Measurements from ENCODE around the gene CLTCL1.

CLTCL1 gene

DNA sequence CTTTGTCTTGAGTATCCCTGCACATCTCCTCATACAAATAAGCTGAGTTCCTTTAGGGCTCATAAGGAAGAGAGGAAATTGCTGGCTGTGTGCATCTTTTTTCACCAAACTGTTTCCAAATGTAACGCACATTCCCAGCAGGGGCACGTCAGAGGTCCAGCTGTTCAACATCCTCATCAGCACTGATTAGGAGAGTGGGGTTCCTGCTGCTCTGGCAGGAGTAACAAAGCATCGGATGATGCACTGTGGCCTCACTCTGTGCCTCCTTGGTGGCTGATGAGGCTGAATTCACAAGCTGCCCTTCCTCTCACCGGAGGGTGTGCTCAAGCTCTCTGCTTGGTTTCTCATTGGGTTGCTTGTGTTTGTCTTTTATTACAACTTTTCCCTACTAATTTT lies 77.4 kb downstream of the CLTCL1 start:
- DNase-seq (ENCODE audit: low spot score) = no peak
- TF ChIP-seq, protein P1, sequence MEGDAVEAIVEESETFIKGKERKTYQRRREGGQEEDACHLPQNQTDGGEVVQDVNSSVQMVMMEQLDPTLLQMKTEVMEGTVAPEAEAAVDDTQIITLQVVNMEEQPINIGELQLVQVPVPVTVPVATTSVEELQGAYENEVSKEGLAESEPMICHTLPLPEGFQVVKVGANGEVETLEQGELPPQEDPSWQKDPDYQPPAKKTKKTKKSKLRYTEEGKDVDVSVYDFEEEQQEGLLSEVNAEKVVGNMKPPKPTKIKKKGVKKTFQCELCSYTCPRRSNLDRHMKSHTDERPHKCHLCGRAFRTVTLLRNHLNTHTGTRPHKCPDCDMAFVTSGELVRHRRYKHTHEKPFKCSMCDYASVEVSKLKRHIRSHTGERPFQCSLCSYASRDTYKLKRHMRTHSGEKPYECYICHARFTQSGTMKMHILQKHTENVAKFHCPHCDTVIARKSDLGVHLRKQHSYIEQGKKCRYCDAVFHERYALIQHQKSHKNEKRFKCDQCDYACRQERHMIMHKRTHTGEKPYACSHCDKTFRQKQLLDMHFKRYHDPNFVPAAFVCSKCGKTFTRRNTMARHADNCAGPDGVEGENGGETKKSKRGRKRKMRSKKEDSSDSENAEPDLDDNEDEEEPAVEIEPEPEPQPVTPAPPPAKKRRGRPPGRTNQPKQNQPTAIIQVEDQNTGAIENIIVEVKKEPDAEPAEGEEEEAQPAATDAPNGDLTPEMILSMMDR (IDR thresholded peaks at IDR 0.05; ENCODE audit: borderline replicate concordance, control extremely low read depth, extremely low read depth, insufficient read depth, missing control alignments) = no peak
- in situ Hi-C loops (cut with MboI; ENCODE audit: low sequenced_read_pairs, unreplicated experiment) = no loop called here

DNA sequence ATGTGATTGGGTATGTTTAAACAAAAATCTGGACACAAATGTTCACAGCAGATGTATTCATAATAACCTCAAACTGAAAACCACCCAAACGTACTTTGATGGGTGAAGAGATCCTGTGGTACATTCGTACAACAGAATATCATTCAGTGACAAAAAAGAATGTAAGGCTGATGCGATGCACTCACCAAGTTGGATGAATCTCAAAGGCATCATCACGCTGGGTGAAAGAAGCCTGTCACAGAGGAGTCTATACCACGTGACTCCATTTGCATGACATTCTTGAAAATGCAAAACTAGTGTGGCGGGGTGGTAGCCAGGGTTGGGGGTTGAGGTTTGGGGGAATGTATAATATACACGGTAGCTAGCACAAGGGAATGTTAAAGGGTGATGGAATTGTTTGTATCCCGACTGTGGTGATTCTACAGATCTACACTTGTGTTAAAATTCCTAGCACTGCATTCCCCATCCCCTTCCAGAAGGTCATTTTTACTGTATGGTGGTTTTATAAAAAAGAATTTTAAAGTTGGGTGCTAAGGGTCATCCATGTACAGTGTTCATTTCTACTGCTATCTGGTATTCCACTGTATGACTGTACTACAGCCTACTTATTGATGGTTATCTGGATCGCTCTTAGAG lies 78.0 kb downstream of the CLTCL1 start:
- TF ChIP-seq, protein P1 (IDR thresholded peaks at IDR 0.05; ENCODE audit: borderline replicate concordance, control extremely low read depth, extremely low read depth, insufficient read depth, missing control alignments) = no peak
- in situ Hi-C loops (cut with MboI; ENCODE audit: low sequenced_read_pairs, unreplicated experiment) = no loop called here
- no peak for DNase-seq (ENCODE audit: low spot score)

DNA sequence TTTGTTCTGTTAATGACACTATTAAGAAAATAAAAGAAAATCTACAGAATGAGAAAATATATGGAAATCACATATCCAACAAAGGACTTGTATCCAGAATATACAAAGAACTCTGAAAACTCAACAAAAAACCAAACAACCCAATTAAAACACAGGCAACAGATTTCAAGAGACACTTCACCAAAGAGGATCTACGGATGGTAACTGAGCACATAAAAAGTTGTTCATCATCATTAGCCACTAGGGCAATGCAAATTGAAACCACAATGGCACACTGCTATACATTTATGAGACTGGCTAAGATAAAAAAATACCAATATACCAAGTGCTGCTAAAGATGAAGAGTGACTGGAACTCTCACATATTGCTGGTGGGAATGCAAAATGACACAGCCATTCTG lies 78.5 kb downstream of the CLTCL1 start:
- TF ChIP-seq, protein P1 (IDR thresholded peaks at IDR 0.05; ENCODE audit: borderline replicate concordance, control extremely low read depth, extremely low read depth, insufficient read depth, missing control alignments) = no peak
- in situ Hi-C loops (cut with MboI; ENCODE audit: low sequenced_read_pairs, unreplicated experiment) = no loop called here

DNA sequence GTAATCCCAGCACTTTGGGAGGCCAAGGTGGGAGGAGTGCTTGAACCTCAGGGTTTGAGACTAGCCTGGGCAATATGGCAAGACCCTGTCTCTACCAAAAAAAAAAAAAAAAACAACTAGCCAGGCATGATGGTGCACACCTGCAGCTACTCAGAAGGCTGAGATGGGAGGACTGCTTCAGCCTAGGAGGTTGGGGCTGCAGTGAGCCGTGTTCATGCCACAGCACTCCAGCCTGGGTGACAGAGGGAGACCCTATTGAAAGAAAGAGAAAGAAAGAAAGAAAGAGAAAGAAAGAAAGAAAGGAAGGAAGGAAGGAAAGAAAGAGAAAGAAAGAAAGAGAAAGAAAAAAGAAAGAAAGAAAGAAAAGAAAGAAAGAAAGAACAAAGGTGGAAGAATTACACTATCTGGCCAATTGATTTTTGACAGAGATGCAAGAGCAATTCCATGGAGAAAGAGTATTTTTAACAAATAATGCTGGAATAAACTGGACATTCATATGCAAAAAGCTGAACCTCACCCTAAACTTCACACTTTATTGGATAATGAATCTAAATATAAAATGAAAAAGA lies 79.1 kb downstream of the CLTCL1 start:
- in situ Hi-C loops (cut with MboI; ENCODE audit: low sequenced_read_pairs, unreplicated experiment) = no loop called here
- TF ChIP-seq, protein P1 (IDR thresholded peaks at IDR 0.05; ENCODE audit: borderline replicate concordance, control extremely low read depth, extremely low read depth, insufficient read depth, missing control alignments) = no peak

More for the DNA sequence above, 78.5 kb downstream of the CLTCL1 start:
- DNase-seq (ENCODE audit: low spot score) = no peak

DNA sequence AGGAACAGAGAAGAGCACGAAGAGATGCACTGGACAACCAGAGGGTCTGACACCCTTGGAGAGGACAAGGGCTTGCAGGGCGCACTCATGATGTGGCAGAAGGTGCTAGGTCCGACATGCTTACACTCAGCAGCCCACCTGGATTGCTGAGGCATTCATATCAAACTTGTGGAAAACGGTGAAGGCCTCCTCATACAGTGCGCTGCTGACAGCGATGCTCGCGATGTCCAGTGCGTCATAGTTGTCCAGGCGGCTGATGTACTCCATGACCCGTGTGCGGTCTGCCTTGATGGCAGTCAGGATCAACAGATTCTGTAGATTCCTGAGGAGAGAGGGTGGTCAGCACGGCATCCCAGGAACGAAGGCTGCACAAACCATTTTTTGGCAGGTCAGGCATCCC lies 81.3 kb downstream of the CLTCL1 start:
- in situ Hi-C loops (cut with MboI; ENCODE audit: low sequenced_read_pairs, unreplicated experiment) = no loop called here
- TF ChIP-seq, protein P1 (IDR thresholded peaks at IDR 0.05; ENCODE audit: borderline replicate concordance, control extremely low read depth, extremely low read depth, insufficient read depth, missing control alignments) = no peak
- no peak for DNase-seq (ENCODE audit: low spot score)

More for the DNA sequence above, 79.1 kb downstream of the CLTCL1 start:
- DNase-seq (ENCODE audit: low spot score) = no peak

DNA sequence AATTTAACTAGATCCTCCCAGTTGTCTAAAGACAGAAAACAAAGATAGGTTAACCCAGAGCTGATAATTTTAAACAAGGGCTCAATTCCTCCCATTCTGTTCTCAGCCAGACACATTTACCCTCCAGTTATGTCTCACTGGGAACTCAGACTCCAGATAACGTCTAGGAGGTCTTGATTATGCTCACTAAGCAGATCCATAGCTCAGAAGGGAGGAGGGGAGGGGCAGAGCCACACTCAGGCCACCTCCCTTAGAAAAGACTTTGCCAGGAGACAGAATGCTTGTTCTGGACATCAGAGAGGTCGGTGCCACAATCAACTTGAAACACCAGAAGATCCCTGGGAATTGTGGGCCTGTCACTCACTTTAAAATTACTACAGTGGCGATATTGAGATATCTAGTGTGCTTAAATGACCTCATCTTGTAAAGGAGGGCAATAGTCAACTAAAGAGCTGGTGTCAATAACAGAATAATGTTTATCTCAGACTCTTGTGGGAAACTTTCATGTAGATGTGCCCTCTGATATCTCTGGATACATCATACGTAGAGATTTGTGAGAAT lies 83.2 kb downstream of the CLTCL1 start:
- in situ Hi-C loops (cut with MboI; ENCODE audit: low sequenced_read_pairs, unreplicated experiment) = no loop called here
- no peak for DNase-seq (ENCODE audit: low spot score)
- TF ChIP-seq, protein P1 (IDR thresholded peaks at IDR 0.05; ENCODE audit: borderline replicate concordance, control extremely low read depth, extremely low read depth, insufficient read depth, missing control alignments) = no peak

All from GM13976 (cell line).